Left renal pelvis (tissue), 4 donors: ENCODE data around the gene SPRR2E. TPM values are rescaled to one million over a fixed set of nuclear protein-coding genes. Genes with fewer than 3 reads are reported as not detected.
"Not testable (repeated sequence)": the region's sequence is repeated elsewhere in the genome, so short reads cannot be mapped to it uniquely, and the experiment has no call there.

Source experiments
- DNase-seq, 4 donors: peaks; one replicate each; pipeline ENCODE4 v3.0.0-alpha.2; 2013; ENCODE audit warnings: low read depth in 4 of 4, low spot score in 3 of 4
- polyA plus RNA-seq, 4 donors: library from polyadenylated mRNA; unstranded; fragments of 120-200 nt; gene quantifications; one replicate each; pipeline ENCODE4 v1.2.1, GENCODE V29; 2013; ENCODE audit not compliant: insufficient read length in 4 of 4

SPRR2E gene
- polyA plus RNA-seq, 4 donors: 0.29 TPM; not detected in 3

- no peak for DNase-seq
Measured at GRCh38 chr1:153071511-153071910, 22.8 kb downstream of the SPRR2E start, which contains the start of gene SPRR2B. Gene SPRR2B, minus strand, starts transcription at chr1:153071611. Its CDS starts 772 bp downstream, at chr1:153070839.

- DNase-seq: no peak
Measured at GRCh38 chr1:153070243-153070642, 24.1 kb downstream of the SPRR2E start.

- DNase-seq: no peak
Measured at GRCh38 chr1:153058826-153059784, 35.2 kb downstream of the SPRR2E start.

GRCh38 chr1:153058154-153058553, 36.2 kb downstream of the SPRR2E start:
- DNase-seq: no peak

GRCh38 chr1:153057375-153057774, 37.0 kb downstream of the SPRR2E start, which contains the start of gene SPRR2A:
Gene SPRR2A, minus strand, starts transcription at chr1:153057512. Its CDS starts 777 bp downstream, at chr1:153056735.
- DNase-seq: no peak

GRCh38 chr1:153056111-153056510, 38.2 kb downstream of the SPRR2E start:
- DNase-seq: not testable (repeated sequence)

GRCh38 chr1:153049211-153049610, 45.1 kb downstream of the SPRR2E start:
- DNase-seq: no peak

Other genes starting within 250 kb of the SPRR2E start
- not detected for gene LCE7A, start 234.5 kb downstream of the SPRR2E start, polyA plus RNA-seq
- not detected for gene SMCP, start 216.2 kb downstream of the SPRR2E start, polyA plus RNA-seq
- gene IVL, start 186.0 kb downstream of the SPRR2E start, polyA plus RNA-seq: under 1 TPM in 3 of 4 donors, not detected in 1; 0.13 to 0.62 (median 0.37) TPM
- not detected for gene SPRR5, start 147.3 kb downstream of the SPRR2E start, polyA plus RNA-seq
- not detected for gene SPRR4, start 123.9 kb downstream of the SPRR2E start, polyA plus RNA-seq
- gene SPRR1A, start 110.4 kb downstream of the SPRR2E start, polyA plus RNA-seq: under 1 TPM in 1 of 4 donors, not detected in 3; 0.73 TPM
- gene SPRR3, start 92.8 kb downstream of the SPRR2E start, polyA plus RNA-seq: 1 to 10 TPM in 1 of 4 donors, under 1 TPM in 2, not detected in 1; 0.32 to 1.2 (median 0.63) TPM
- not detected for gene SPRR1B, start 63.3 kb downstream of the SPRR2E start, polyA plus RNA-seq
- gene SPRR2D, start 53.4 kb downstream of the SPRR2E start, polyA plus RNA-seq: under 1 TPM in 1 of 4 donors, not detected in 3; 0.63 TPM
- under 1 TPM in 1 of 4 donors, not detected in 3; 0.57 TPM for gene SPRR2A, start 37.0 kb downstream of the SPRR2E start, polyA plus RNA-seq
- gene SPRR2B, start 22.9 kb downstream of the SPRR2E start, polyA plus RNA-seq: 1 to 10 TPM in 1 of 4 donors, not detected in 3; 3.2 TPM
- 10 to 100 TPM in 1 of 4 donors, under 1 TPM in 1, not detected in 2; 0.42 to 11.8 TPM for gene SPRR2F, start 19.0 kb upstream of the SPRR2E start, polyA plus RNA-seq
- not detected for gene SPRR2G, start 56.4 kb upstream of the SPRR2E start, polyA plus RNA-seq
- gene LELP1, start 108.9 kb upstream of the SPRR2E start, polyA plus RNA-seq: not detected
- not detected for gene PRR9, start 123.1 kb upstream of the SPRR2E start, polyA plus RNA-seq
- not detected for gene LORICRIN, start 165.2 kb upstream of the SPRR2E start, polyA plus RNA-seq
- gene PGLYRP3, start 218.4 kb upstream of the SPRR2E start, polyA plus RNA-seq: not detected